H9 (cell line): ENCODE data around the gene BCCIP. TPM values are rescaled to one million over a fixed set of nuclear protein-coding genes. Genes with fewer than 3 reads are reported as not detected.

Source experiments
- DNase-seq: peaks from one replicate; pipeline ENCODE4 v3.0.0-alpha.2; 2017
- H2AFZ ChIP-seq: one replicate; pipeline ENCODE4 v1.6.1; 2013; ENCODE audit warnings: mild to moderate bottlenecking, low read length, control low read depth, moderate library complexity
- H2AK5ac ChIP-seq: 2 replicates; pipeline ENCODE4 v1.6.1; 2013; ENCODE audit warnings: low read length, control low read depth, mixed read lengths; ENCODE audit not compliant: insufficient read length
- H2BK120ac ChIP-seq: one replicate; pipeline ENCODE4 v1.6.1; 2013; ENCODE audit warnings: low read depth, mild to moderate bottlenecking, low read length, control low read depth, inconsistent platforms; ENCODE audit not compliant: poor library complexity, severe bottlenecking
- H2BK12ac ChIP-seq: 2 replicates; pipeline ENCODE4 v1.6.1; 2013; ENCODE audit warnings: low read length, control low read depth, mixed read lengths, low read depth; ENCODE audit not compliant: insufficient read length
- H2BK15ac ChIP-seq: 2 replicates; pipeline ENCODE4 v1.6.1; 2013; ENCODE audit warnings: low read depth, low read length, control low read depth
- H2BK20ac ChIP-seq: one replicate; pipeline ENCODE4 v1.6.1; 2013; ENCODE audit warnings: low read depth, mild to moderate bottlenecking, low read length, control low read depth, inconsistent platforms; ENCODE audit not compliant: poor library complexity, severe bottlenecking
- H2BK5ac ChIP-seq: 2 replicates; pipeline ENCODE4 v1.6.1; 2013; ENCODE audit warnings: low read length, control low read depth, mixed read lengths; ENCODE audit not compliant: insufficient read length
- H3K14ac ChIP-seq: 2 replicates; pipeline ENCODE4 v1.6.1; 2013; ENCODE audit warnings: low read length, control low read depth; ENCODE audit not compliant: insufficient read depth
- H3K18ac ChIP-seq: 2 replicates; pipeline ENCODE4 v1.6.1; 2013; ENCODE audit warnings: low read depth, mild to moderate bottlenecking, mixed read lengths, low read length, control low read depth; ENCODE audit not compliant: insufficient read length
- H3K23ac ChIP-seq: 2 replicates; pipeline ENCODE4 v1.6.1; 2013; ENCODE audit warnings: low read length, control low read depth, mixed read lengths, low read depth; ENCODE audit not compliant: insufficient read length
- H3K23me2 ChIP-seq: 2 replicates; pipeline ENCODE4 v1.6.1; 2013; ENCODE audit warnings: low read depth, mild to moderate bottlenecking, mixed read lengths, low read length, control low read depth; ENCODE audit not compliant: insufficient read length, poor library complexity, severe bottlenecking
- H3K27ac ChIP-seq: 2 replicates; pipeline ENCODE4 v1.5.1; 2013; ENCODE audit warnings: low read length, control low read depth, mixed read lengths, low read depth; ENCODE audit not compliant: insufficient read length
- H3K27me3 ChIP-seq: 2 replicates; pipeline ENCODE4 v1.6.1; 2013; ENCODE audit warnings: low read length, control low read depth, inconsistent platforms; ENCODE audit not compliant: insufficient read depth
- H3K4ac ChIP-seq: 2 replicates; pipeline ENCODE4 v1.6.1; 2013; ENCODE audit warnings: low read depth, mild to moderate bottlenecking, control low read depth, inconsistent platforms, low read length, moderate library complexity
- H3K4me1 ChIP-seq: 2 replicates; pipeline ENCODE4 v1.6.1; 2013; ENCODE audit warnings: low read length, control low read depth, inconsistent platforms; ENCODE audit not compliant: insufficient read depth
- H3K4me2 ChIP-seq: 2 replicates; pipeline ENCODE4 v1.6.1; 2013; ENCODE audit warnings: low read length, control low read depth, mixed read lengths; ENCODE audit not compliant: insufficient read length, insufficient read depth
- H3K56ac ChIP-seq: 2 replicates; pipeline ENCODE4 v1.6.1; 2013; ENCODE audit warnings: low read depth, mild to moderate bottlenecking, mixed read lengths, low read length, control low read depth; ENCODE audit not compliant: insufficient read length
- H3K79me1 ChIP-seq: 2 replicates; pipeline ENCODE4 v1.6.1; 2013; ENCODE audit warnings: low read depth, mild to moderate bottlenecking, moderate library complexity, low read length, control low read depth, inconsistent platforms; ENCODE audit not compliant: insufficient read depth, poor library complexity, severe bottlenecking
- H3K79me2 ChIP-seq: 2 replicates; pipeline ENCODE4 v1.6.1; 2013; ENCODE audit warnings: low read length, control low read depth, inconsistent platforms; ENCODE audit not compliant: insufficient read depth
- H3K9ac ChIP-seq: 2 replicates; pipeline ENCODE4 v1.6.1; 2013; ENCODE audit warnings: low read length, control low read depth, mixed read lengths; ENCODE audit not compliant: insufficient read length; ENCODE audit errors: extremely low read depth
- H3K9me3 ChIP-seq: one replicate; pipeline ENCODE4 v1.6.1; 2013; ENCODE audit warnings: low read depth, low read length, inconsistent platforms; ENCODE audit not compliant: control insufficient read depth
- H3T11ph ChIP-seq: one replicate; pipeline ENCODE4 v1.6.1; 2013; ENCODE audit warnings: mild to moderate bottlenecking, low read length, control low read depth, inconsistent platforms
- H4K20me1 ChIP-seq: one replicate; pipeline ENCODE4 v1.6.1; 2013; ENCODE audit not compliant: control insufficient read depth, insufficient read length, insufficient read depth
- H4K5ac ChIP-seq: 2 replicates; pipeline ENCODE4 v1.6.1; 2013; ENCODE audit warnings: low read depth, mild to moderate bottlenecking, mixed read lengths, low read length, control low read depth; ENCODE audit not compliant: insufficient read length
- H4K8ac ChIP-seq: replicated peaks from 2 replicates; pipeline ENCODE4 v1.6.1; 2013; ENCODE audit warnings: low read length, control low read depth, mixed read lengths, low read depth; ENCODE audit not compliant: insufficient read length
- H4K91ac ChIP-seq: 2 replicates; pipeline ENCODE4 v1.6.1; 2013; ENCODE audit warnings: low read depth, mild to moderate bottlenecking, moderate library complexity, mixed read lengths, low read length, control low read depth; ENCODE audit not compliant: insufficient read length
- H3K27ac Mint-ChIP-seq, 3 experiments: 2 replicates in 2 of 3; 3 replicates in 1 of 3; pipeline ENCODE4 v1.8.0; 2020 to 2021; ENCODE audit warnings: mixed read lengths in 3 of 3, mild to moderate bottlenecking in 1 of 3, moderate library complexity in 1 of 3
- H3K27me3 Mint-ChIP-seq: 2 replicates; pipeline ENCODE4 v1.8.0; 2021; ENCODE audit warnings: low read depth, mild to moderate bottlenecking, moderate library complexity, mixed read lengths
- H3K36me3 Mint-ChIP-seq, 3 experiments: 2 replicates in 2 of 3; 3 replicates in 1 of 3; pipeline ENCODE4 v1.8.0; 2020 to 2021; ENCODE audit warnings: low read depth in 3 of 3, mixed read lengths in 3 of 3; ENCODE audit not compliant: insufficient read depth in 1 of 3
- H3K4me1 Mint-ChIP-seq, 2 experiments: 2 replicates each; pipeline ENCODE4 v1.8.0; 2020; ENCODE audit warnings: mixed read lengths in 2 of 2
- H3K4me3 Mint-ChIP-seq, 2 experiments: 2 replicates in 1 of 2; 3 replicates in 1 of 2; pipeline ENCODE4 v1.8.0; 2020 to 2021; ENCODE audit warnings: mild to moderate bottlenecking in 2 of 2, mixed read lengths in 2 of 2, moderate library complexity in 1 of 2
- H3K9me3 Mint-ChIP-seq, 2 experiments: 2 replicates in 1 of 2; 3 replicates in 1 of 2; pipeline ENCODE4 v1.8.0; 2020; ENCODE audit warnings: mild to moderate bottlenecking in 2 of 2, mixed read lengths in 2 of 2, moderate library complexity in 1 of 2
- WGBS: extraction: QIAGEN DNeasy Blood & Tissue Kit; methylation state at CpG from one replicate; pipeline ENCODE4 v1.1.7; 2013; ENCODE audit warnings: missing lambda C conversion rate, low lambda C conversion rate, mixed read lengths; ENCODE audit not compliant: insufficient read length; ENCODE audit errors: extremely low coverage; 5-methylcytosine and 5-hydroxymethylcytosine counted together
- total RNA-seq: library from RNA; stranded (reverse); gene quantifications from 2 replicates; pipeline ENCODE4 v1.2.1, GENCODE V29; 2021
- TF ChIP-seq, protein P1 (sequence below): fragments of 200-600 bp; sonication (generic); conservative IDR thresholded peaks from 3 replicates; pipeline ENCODE4 v1.8.0; 2021; ENCODE audit warnings: antibody characterized with exemption, mild to moderate bottlenecking

Gene BCCIP
- total RNA-seq, 1 experiment from 2014 or later = 119 TPM

DNA sequence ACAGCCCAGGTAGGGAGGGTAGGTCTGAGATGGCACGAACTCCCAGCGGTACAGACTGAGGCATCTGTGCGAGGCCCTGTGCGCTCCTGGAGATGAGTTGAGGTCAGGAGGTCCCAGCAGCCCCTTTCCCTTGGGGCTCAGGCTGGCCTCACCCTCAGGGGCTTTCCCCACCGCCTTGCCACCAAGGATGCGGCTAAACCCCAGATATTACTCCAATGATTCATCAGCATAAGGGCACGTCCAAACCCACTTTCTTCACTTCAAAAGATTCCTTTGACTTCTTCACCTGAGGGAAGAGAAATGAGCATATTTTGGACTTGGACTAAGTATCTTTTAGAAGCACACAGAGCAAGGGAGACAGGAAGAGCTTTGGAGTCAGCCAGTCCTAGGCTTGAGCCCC, 20.6 kb upstream of the BCCIP start:
- Histone ChIP-seq H4K5ac (no peak overlapping the region), H3K79me2 (no peaks in the 10 kb centered on the region), H3K4me1 (no peaks in the 10 kb centered on the region), H3K4ac (no peak overlapping the region), H2BK5ac (no peak overlapping the region), H4K8ac (no peak overlapping the region), H3K14ac (no peak overlapping the region), H2AFZ (no peak overlapping the region), H3K27ac (no peak overlapping the region), H4K20me1 (no peaks in the 10 kb centered on the region), H3K4me2 (no peak overlapping the region), H3K9ac (no peak overlapping the region), H3K23me2 (no peaks in the 10 kb centered on the region), H2BK15ac (no peak overlapping the region), H3K56ac (no peak overlapping the region), H2AK5ac (no peak overlapping the region), H3T11ph (no peak overlapping the region), H3K9me3 (no peaks in the 10 kb centered on the region), H4K91ac (no peak overlapping the region), H3K23ac (no peak overlapping the region), H3K27me3 (no peaks in the 10 kb centered on the region), H3K79me1 (no peaks in the 10 kb centered on the region), H2BK120ac (no peak overlapping the region), H2BK12ac (no peak overlapping the region), H2BK20ac (no peak overlapping the region), H3K18ac (no peak overlapping the region)
- no peaks in the 10 kb centered on the region for H3K27me3 Mint-ChIP-seq
- no peak overlapping the region for H3K4me3 Mint-ChIP-seq
- WGBS = no CpG with 5 or more reads among the region's 7 CpGs
- peaks cover 7% of the 10 kb centered on the region in 2 experiments; a peak in 3 of 4 replicates for H3K4me1 Mint-ChIP-seq
- peaks cover 19 to 51% (median 33%) of the 10 kb centered on the region in 3 experiments for H3K36me3 Mint-ChIP-seq
- DNase-seq = no peak
- TF ChIP-seq, protein P1, sequence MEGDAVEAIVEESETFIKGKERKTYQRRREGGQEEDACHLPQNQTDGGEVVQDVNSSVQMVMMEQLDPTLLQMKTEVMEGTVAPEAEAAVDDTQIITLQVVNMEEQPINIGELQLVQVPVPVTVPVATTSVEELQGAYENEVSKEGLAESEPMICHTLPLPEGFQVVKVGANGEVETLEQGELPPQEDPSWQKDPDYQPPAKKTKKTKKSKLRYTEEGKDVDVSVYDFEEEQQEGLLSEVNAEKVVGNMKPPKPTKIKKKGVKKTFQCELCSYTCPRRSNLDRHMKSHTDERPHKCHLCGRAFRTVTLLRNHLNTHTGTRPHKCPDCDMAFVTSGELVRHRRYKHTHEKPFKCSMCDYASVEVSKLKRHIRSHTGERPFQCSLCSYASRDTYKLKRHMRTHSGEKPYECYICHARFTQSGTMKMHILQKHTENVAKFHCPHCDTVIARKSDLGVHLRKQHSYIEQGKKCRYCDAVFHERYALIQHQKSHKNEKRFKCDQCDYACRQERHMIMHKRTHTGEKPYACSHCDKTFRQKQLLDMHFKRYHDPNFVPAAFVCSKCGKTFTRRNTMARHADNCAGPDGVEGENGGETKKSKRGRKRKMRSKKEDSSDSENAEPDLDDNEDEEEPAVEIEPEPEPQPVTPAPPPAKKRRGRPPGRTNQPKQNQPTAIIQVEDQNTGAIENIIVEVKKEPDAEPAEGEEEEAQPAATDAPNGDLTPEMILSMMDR = no peak
- H3K27ac Mint-ChIP-seq = no peak overlapping the region
- no peaks in the 10 kb centered on the region for H3K9me3 Mint-ChIP-seq
